Neural cell (in vitro differentiated cells): Measurements from ENCODE around the gene EIF4G3. TPM values are rescaled to one million over a fixed set of nuclear protein-coding genes. Genes with fewer than 3 reads are reported as not detected.
"Not testable (repeated sequence)": the region's sequence is repeated elsewhere in the genome, so short reads cannot be mapped to it uniquely, and the experiment has no call there.

Experiments
- H2AFZ ChIP-seq: fragments of 200-600, 300-800 bp; sonication (generic), shearing (Covaris generic); 2 replicates; pipeline ENCODE4 v1.6.0; 2014; ENCODE audit warnings: low read depth, mild to moderate bottlenecking, antibody characterized with exemption, low read length, moderate library complexity
- H3F3A ChIP-seq: fragments of 200-600 bp; shearing (Covaris generic); 2 replicates; pipeline ENCODE4 v1.6.1; 2016; ENCODE audit warnings: mild to moderate bottlenecking, moderate library complexity, mixed read lengths, antibody characterized with exemption, low read length; ENCODE audit not compliant: insufficient read depth, poor library complexity, severe bottlenecking
- H3K27ac ChIP-seq: fragments of 200-600, 300-800 bp; sonication (generic), shearing (Covaris generic); 2 replicates; pipeline ENCODE4 v1.5.1; 2014; ENCODE audit warnings: mild to moderate bottlenecking, low read length, moderate library complexity
- H3K27me3 ChIP-seq: fragments of 300-800, 200-600 bp; sonication (generic), shearing (Covaris generic); 2 replicates; pipeline ENCODE4 v1.6.0; 2014; ENCODE audit warnings: mild to moderate bottlenecking, low read depth, low read length, moderate library complexity; ENCODE audit not compliant: insufficient read depth
- H3K36me3 ChIP-seq: fragments of 300-800, 200-600 bp; sonication (generic), shearing (Covaris generic); 2 replicates; pipeline ENCODE4 v1.5.1; 2014; ENCODE audit warnings: mild to moderate bottlenecking, antibody characterized with exemption, low read length, moderate library complexity; ENCODE audit not compliant: insufficient read depth
- H3K4me2 ChIP-seq: fragments of 300-800, 200-600 bp; sonication (generic), shearing (Covaris generic); 2 replicates; pipeline ENCODE4 v1.6.0; 2014; ENCODE audit warnings: mild to moderate bottlenecking, low read length
- H3K4me3 ChIP-seq: fragments of 300-800, 200-600 bp; sonication (generic), shearing (Covaris generic); 2 replicates; pipeline ENCODE4 v1.5.1; 2014; ENCODE audit warnings: mild to moderate bottlenecking, low read length, moderate library complexity
- H3K79me2 ChIP-seq: fragments of 200-600 bp; shearing (Covaris generic); replicated peaks from 2 replicates; pipeline ENCODE4 v1.6.0; 2014; ENCODE audit warnings: mild to moderate bottlenecking, low read length, moderate library complexity; ENCODE audit not compliant: insufficient read depth
- H3K9ac ChIP-seq: fragments of 300-800, 200-600 bp; sonication (generic), shearing (Covaris generic); 2 replicates; pipeline ENCODE4 v1.6.1; 2016; ENCODE audit warnings: mild to moderate bottlenecking, low read length, mixed read lengths
- H3K9me2 ChIP-seq: fragments of 200-600 bp; shearing (Covaris generic); 2 replicates; pipeline ENCODE4 v1.6.1; 2016; ENCODE audit warnings: mild to moderate bottlenecking, low read length, mixed read lengths; ENCODE audit not compliant: insufficient read depth
- H3K9me3 ChIP-seq: fragments of 200-600, 300-800 bp; sonication (generic), shearing (Covaris generic); 2 replicates; pipeline ENCODE4 v1.6.1; 2016; ENCODE audit warnings: mild to moderate bottlenecking, mixed run types, low read length, moderate library complexity, mixed read lengths
- H4K20me1 ChIP-seq: fragments of 200-600 bp; shearing (Covaris generic); 2 replicates; pipeline ENCODE4 v1.6.1; 2016; ENCODE audit warnings: mild to moderate bottlenecking, mixed run types; ENCODE audit not compliant: insufficient read depth
- EP300 ChIP-seq: fragments of 450-650 bp; conservative IDR thresholded peaks from 2 replicates; pipeline ENCODE4 v1.6.1; 2014; ENCODE audit warnings: antibody characterized with exemption, mild to moderate bottlenecking, moderate library complexity; ENCODE audit not compliant: poor library complexity, severe bottlenecking
- EZH2 ChIP-seq: fragments of 200-600, 300-800 bp; shearing (Covaris generic), sonication (generic); IDR thresholded peaks from 2 replicates; pipeline ENCODE4 v1.6.1; 2014; ENCODE audit warnings: antibody characterized with exemption, low read length, borderline replicate concordance, mild to moderate bottlenecking; ENCODE audit not compliant: insufficient read depth, poor library complexity, severe bottlenecking
- MXI1 ChIP-seq: fragments of 450-650 bp; conservative IDR thresholded peaks from 2 replicates; pipeline ENCODE4 v1.6.1; 2014; ENCODE audit warnings: antibody characterized with exemption, mild to moderate bottlenecking; ENCODE audit not compliant: poor library complexity, severe bottlenecking
- POLR2AphosphoS5 ChIP-seq: IDR thresholded peaks from 2 replicates; pipeline ENCODE4 v1.6.1; 2012
- RAD21 ChIP-seq: fragments of 450-650 bp; conservative IDR thresholded peaks from 2 replicates; pipeline ENCODE4 v1.6.1; 2014; ENCODE audit warnings: antibody characterized with exemption, mild to moderate bottlenecking, moderate library complexity
- SMC3 ChIP-seq: fragments of 450-650 bp; conservative IDR thresholded peaks from 2 replicates; pipeline ENCODE4 v1.6.1; 2014; ENCODE audit warnings: antibody characterized with exemption, mild to moderate bottlenecking, moderate library complexity; ENCODE audit not compliant: poor library complexity
- TAF1 ChIP-seq: IDR thresholded peaks from 2 replicates; pipeline ENCODE4 v1.6.1; 2012; ENCODE audit warnings: low read depth
- polyA plus RNA-seq: library from polyadenylated mRNA; depleted of rRNA; stranded (reverse); fragments of >200 nt; gene quantifications from 2 replicates; pipeline ENCODE4 v1.2.3, GENCODE V29; 2014
- TF ChIP-seq, protein P1 (sequence below): fragments of 450-650 bp; IDR thresholded peaks from 2 replicates; pipeline ENCODE4 v1.5.1; 2014; ENCODE audit warnings: antibody characterized with exemption, mild to moderate bottlenecking, moderate library complexity; ENCODE audit not compliant: poor library complexity, severe bottlenecking
- TF ChIP-seq, protein P2 (sequence below): IDR thresholded peaks from 2 replicates; pipeline ENCODE4 v1.6.1; 2012; ENCODE audit warnings: borderline replicate concordance

Gene EIF4G3
- polyA plus RNA-seq, 1 donor from 2014 or later: 56.9 TPM

DNA sequence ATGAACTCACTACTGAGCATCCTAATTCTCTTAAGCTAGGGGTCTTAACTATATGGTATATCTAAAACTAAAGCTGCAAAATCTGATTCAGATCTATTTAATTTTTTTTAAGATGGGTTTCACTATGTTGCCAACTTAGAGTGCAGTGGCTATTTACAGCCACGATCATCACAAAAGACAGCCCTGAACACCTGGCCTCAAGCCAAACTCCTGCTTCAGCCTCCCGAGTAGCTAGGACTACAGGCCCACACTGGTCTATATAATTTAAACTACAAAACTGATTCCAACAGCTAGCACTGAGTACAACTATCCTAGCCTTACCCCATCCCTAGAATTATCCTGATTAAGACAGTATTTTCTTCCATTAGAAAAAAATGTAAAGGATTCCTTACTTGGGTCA lies 37.1 kb downstream of the EIF4G3 start:
- H3K9me3 ChIP-seq: no peaks in the 10 kb centered on the region
- peaks cover 6% of the 10 kb centered on the region for H3K36me3 ChIP-seq
- H3K4me2 ChIP-seq: no peak overlapping the region
- H3K9me2 ChIP-seq: no peaks in the 10 kb centered on the region
- H3K27ac ChIP-seq: no peak overlapping the region
- H3F3A ChIP-seq: no peaks in the 10 kb centered on the region
- peaks cover 29% of the 10 kb centered on the region for H3K79me2 ChIP-seq
- H4K20me1 ChIP-seq: no peaks in the 10 kb centered on the region
- no peaks in the 10 kb centered on the region for H3K27me3 ChIP-seq
- H2AFZ ChIP-seq: no peak overlapping the region
- H3K9ac ChIP-seq: no peak overlapping the region
- H3K4me3 ChIP-seq: no peak overlapping the region
- TF ChIP-seq EP300: no peak
- TF ChIP-seq, protein P1, sequence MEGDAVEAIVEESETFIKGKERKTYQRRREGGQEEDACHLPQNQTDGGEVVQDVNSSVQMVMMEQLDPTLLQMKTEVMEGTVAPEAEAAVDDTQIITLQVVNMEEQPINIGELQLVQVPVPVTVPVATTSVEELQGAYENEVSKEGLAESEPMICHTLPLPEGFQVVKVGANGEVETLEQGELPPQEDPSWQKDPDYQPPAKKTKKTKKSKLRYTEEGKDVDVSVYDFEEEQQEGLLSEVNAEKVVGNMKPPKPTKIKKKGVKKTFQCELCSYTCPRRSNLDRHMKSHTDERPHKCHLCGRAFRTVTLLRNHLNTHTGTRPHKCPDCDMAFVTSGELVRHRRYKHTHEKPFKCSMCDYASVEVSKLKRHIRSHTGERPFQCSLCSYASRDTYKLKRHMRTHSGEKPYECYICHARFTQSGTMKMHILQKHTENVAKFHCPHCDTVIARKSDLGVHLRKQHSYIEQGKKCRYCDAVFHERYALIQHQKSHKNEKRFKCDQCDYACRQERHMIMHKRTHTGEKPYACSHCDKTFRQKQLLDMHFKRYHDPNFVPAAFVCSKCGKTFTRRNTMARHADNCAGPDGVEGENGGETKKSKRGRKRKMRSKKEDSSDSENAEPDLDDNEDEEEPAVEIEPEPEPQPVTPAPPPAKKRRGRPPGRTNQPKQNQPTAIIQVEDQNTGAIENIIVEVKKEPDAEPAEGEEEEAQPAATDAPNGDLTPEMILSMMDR: no peak
- TF ChIP-seq MXI1: no peak
- TF ChIP-seq POLR2AphosphoS5: no peak
- no peak for TF ChIP-seq TAF1
- no peak for TF ChIP-seq RAD21

DNA sequence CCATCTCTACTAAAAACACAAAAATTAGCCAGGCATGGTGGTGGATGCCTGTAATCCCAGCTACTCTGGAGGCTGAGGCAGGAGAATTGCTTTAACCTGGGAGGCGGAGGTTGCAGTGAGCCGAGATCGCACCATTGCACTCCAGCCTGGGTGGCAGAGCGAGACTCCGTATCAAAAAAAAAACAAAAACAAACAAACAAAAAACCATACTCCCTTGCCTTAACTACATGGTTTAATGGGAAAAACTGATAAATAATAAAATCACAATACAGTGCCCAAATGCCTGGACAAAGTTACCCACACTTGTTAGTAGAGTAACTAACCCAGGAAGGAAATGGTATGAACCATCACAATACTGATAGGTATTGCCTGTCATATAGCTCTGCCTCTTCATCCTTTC lies 40.4 kb downstream of the EIF4G3 start:
- not testable (repeated sequence) for H3K36me3 ChIP-seq, H3K9me3 ChIP-seq, H2AFZ ChIP-seq, H4K20me1 ChIP-seq, H3K9me2 ChIP-seq, H3K27ac ChIP-seq, H3K4me2 ChIP-seq, H3K9ac ChIP-seq, H3K27me3 ChIP-seq, H3F3A ChIP-seq, H3K4me3 ChIP-seq
- H3K79me2 ChIP-seq: peaks cover 19% of the 10 kb centered on the region

DNA sequence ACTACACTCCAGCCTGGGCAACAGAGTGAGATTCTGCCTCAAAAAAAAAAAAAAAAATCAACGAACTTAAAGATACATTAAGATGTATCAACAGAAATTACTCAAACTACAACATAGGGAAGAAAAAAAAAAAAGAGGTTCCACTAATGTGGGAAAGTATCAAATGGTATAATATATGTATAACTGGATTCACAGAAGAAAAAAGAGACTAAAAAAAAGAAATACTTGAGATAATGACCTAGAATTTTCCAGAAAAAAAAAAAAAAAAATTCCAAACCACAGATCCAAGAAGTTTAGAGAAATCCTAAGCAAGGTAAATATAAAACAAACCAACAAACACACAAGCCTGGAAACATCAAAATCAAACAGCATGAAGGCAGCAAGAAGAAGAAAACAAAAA lies 45.5 kb downstream of the EIF4G3 start:
- Histone ChIP-seq H3K9me2 (no peaks in the 10 kb centered on the region), H3K36me3 (peaks cover 7% of the 10 kb centered on the region), H2AFZ (no peak overlapping the region), H4K20me1 (no peaks in the 10 kb centered on the region), H3K27me3 (no peaks in the 10 kb centered on the region), H3K27ac (no peak overlapping the region), H3K9ac (no peak overlapping the region), H3F3A (no peaks in the 10 kb centered on the region), H3K4me3 (no peak overlapping the region), H3K4me2 (no peak overlapping the region), H3K9me3 (no peaks in the 10 kb centered on the region), H3K79me2 (peaks cover 11% of the 10 kb centered on the region)
- TF ChIP-seq POLR2AphosphoS5 (no peak), MXI1 (no peak), TAF1 (no peak), RAD21 (no peak), EZH2 (no peak), SMC3 (no peak), EP300 (no peak)
- TF ChIP-seq, protein P1: no peak
- TF ChIP-seq, protein P2, sequence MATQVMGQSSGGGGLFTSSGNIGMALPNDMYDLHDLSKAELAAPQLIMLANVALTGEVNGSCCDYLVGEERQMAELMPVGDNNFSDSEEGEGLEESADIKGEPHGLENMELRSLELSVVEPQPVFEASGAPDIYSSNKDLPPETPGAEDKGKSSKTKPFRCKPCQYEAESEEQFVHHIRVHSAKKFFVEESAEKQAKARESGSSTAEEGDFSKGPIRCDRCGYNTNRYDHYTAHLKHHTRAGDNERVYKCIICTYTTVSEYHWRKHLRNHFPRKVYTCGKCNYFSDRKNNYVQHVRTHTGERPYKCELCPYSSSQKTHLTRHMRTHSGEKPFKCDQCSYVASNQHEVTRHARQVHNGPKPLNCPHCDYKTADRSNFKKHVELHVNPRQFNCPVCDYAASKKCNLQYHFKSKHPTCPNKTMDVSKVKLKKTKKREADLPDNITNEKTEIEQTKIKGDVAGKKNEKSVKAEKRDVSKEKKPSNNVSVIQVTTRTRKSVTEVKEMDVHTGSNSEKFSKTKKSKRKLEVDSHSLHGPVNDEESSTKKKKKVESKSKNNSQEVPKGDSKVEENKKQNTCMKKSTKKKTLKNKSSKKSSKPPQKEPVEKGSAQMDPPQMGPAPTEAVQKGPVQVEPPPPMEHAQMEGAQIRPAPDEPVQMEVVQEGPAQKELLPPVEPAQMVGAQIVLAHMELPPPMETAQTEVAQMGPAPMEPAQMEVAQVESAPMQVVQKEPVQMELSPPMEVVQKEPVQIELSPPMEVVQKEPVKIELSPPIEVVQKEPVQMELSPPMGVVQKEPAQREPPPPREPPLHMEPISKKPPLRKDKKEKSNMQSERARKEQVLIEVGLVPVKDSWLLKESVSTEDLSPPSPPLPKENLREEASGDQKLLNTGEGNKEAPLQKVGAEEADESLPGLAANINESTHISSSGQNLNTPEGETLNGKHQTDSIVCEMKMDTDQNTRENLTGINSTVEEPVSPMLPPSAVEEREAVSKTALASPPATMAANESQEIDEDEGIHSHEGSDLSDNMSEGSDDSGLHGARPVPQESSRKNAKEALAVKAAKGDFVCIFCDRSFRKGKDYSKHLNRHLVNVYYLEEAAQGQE: no peak
